Transverse colon (tissue), 4 donors: Measurements from ENCODE around the gene CCL22. TPM values are rescaled to one million over a fixed set of nuclear protein-coding genes. Genes with fewer than 3 reads are reported as not detected.
"Not testable (repeated sequence)": the region's sequence is repeated elsewhere in the genome, so short reads cannot be mapped to it uniquely, and the experiment has no call there.

ENCODE experiments used
- DNase-seq: peaks from one replicate; pipeline ENCODE4 v3.0.0-alpha.2; 2019
- H3K27ac ChIP-seq, 4 donors: fragments of 200-600 bp; sonication (generic); 2 replicates each; pipeline ENCODE4 v1.5.1; 2016 to 2018; ENCODE audit warnings: inconsistent platforms in 4 of 4
- H3K27me3 ChIP-seq: fragments of 200-600 bp; sonication (generic); 2 replicates; pipeline ENCODE4 v1.5.1; 2017; ENCODE audit warnings: inconsistent platforms
- H3K36me3 ChIP-seq, 4 donors: fragments of 200-600 bp; sonication (generic); 2 replicates each; pipeline ENCODE4 v1.5.1; 2017 to 2019; ENCODE audit warnings: inconsistent platforms in 4 of 4
- H3K4me1 ChIP-seq, 4 donors: fragments of 200-600 bp; sonication (generic); 2 replicates each; pipeline ENCODE4 v1.5.1; 2017 to 2020; ENCODE audit warnings: inconsistent platforms in 4 of 4
- H3K4me3 ChIP-seq, 4 donors: fragments of 200-600 bp; sonication (generic); 1 replicate in 1 of 4; 2 replicates in 3 of 4; pipeline versions ENCODE4 v1.5.1 to v1.6.1; 2017 to 2019; ENCODE audit warnings: inconsistent platforms in 4 of 4
- H3K9me3 ChIP-seq, 2 donors: fragments of 200-600 bp; sonication (generic); 2 replicates each; pipeline ENCODE4 v1.5.1; 2017 to 2019; ENCODE audit warnings: inconsistent platforms in 2 of 2
- CTCF ChIP-seq, 5 experiments: fragments of 200-600 bp in 3 of 5; fragments of 450-650 bp in 2 of 5; sonication (generic) in 3 of 5; IDR thresholded peaks; 1 replicate in 2 of 5; 2 replicates in 3 of 5; pipeline ENCODE4 v1.5.1; 2016 to 2017; ENCODE audit warnings: antibody characterized with exemption in 5 of 5, inconsistent platforms in 3 of 5, mild to moderate bottlenecking in 2 of 5, moderate library complexity in 1 of 5
- EP300 ChIP-seq: sonication (generic); formaldehyde crosslinking; IDR thresholded peaks from one replicate; pipeline ENCODE4 v1.6.1; 2017; ENCODE audit warnings: antibody characterized with exemption, low read depth
- POLR2A ChIP-seq: fragments of 450-650 bp; IDR thresholded peaks from one replicate; pipeline ENCODE4 v1.6.1; 2016; ENCODE audit warnings: antibody characterized with exemption, mild to moderate bottlenecking, moderate library complexity
- POLR2AphosphoS5 ChIP-seq, 3 donors: sonication (generic); formaldehyde crosslinking; IDR thresholded peaks; one replicate each; pipeline ENCODE4 v1.6.1; 2016; ENCODE audit warnings: antibody characterized with exemption in 3 of 3
- WGBS, 2 donors: methylation state at CpG; one replicate each; pipeline ENCODE4 v1.1.5; 2018; ENCODE audit warnings: low coverage in 1 of 2; 5-methylcytosine and 5-hydroxymethylcytosine counted together
- in situ Hi-C, 4 donors: fragments of 200-750 bp; cut with MboI; loops; one replicate each; pipeline versions ENCODE4 v1.15.0 to v1.15.1; 2017; ENCODE audit warnings: low sequenced_read_pairs in 3 of 4, low pct_ligation_motif_present in 1 of 4, low pct_unique_long_range_greater_than_20kb in 1 of 4
- intact Hi-C: fragments of 100-400 bp; cut with DNase I; formaldehyde crosslinking; loops from one replicate; pipeline ENCODE4 v1.15.1; 2023; ENCODE audit warnings: low total_unique reads
- total RNA-seq, 4 donors: library from RNA; depleted of rRNA; stranded (reverse); fragments of >200 nt; gene quantifications; one replicate each; pipeline ENCODE4 v1.1.0, GENCODE V29; 2016

CCL22 gene
- total RNA-seq, 4 donors from 2014 or later, result 0.64 TPM; not detected in 3

DNA sequence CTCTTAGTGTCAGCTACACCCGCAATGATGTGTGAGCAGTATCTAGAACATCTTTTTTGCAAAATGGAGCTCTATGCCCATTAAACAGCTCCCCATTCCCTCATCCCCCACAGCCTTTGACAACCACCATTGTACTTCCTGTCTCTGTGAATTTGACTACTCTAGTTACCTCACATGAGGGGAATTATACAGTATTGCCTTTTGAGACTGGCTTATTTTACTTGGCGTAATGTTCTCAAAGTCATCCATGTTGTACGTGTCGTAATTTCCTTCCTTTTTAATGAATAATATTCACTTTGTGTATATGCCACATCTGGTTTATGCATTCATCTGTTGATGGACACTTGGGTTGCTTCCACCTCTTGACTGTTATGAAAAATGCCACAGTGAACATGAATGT lies 23.2 kb upstream of the CCL22 start:
- Histone ChIP-seq H3K27ac (no peak overlapping the region), H3K9me3 (no peaks in the 10 kb centered on the region), H3K4me3 (no peak overlapping the region), H3K36me3 (no peaks in the 10 kb centered on the region), H3K4me1 (peaks cover 0 to under 1% (median 0%) of the 10 kb centered on the region in 4 donors), H3K27me3 (no peaks in the 10 kb centered on the region)
- intact Hi-C loops (no loop called here), in situ Hi-C loops (no loop called here)
- no peak for DNase-seq
- 87 to 89% methylated on average over 3 to 4 of the region's 4 CpGs for WGBS, 2 donors
- TF ChIP-seq EP300 (no peak), CTCF (IDR thresholded peaks at IDR 0.05) (no peak), POLR2A (no peak), POLR2AphosphoS5 (IDR thresholded peaks at IDR 0.05) (no peak)

DNA sequence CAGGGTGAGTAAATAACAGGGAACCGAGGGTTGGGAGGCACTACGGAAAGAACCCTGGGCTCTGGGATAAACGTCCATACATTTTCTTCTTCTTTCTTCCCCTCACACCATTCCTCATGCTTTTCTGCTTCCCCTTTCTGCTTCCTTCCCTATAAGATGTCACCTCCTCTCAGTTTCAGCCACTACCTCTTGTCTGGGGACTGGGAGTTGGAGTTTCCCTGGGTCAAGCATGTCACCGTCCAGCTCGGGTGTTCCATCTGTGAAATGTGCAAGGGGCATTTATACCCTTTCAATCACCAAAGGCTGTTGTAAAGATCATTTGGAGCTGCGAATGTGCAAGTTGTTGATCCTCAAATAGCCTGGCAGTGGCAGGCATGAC lies 17.5 kb upstream of the CCL22 start:
- H3K36me3 ChIP-seq, result no peaks in the 10 kb centered on the region
- intact Hi-C loops, result no loop called here
- DNase-seq, result no peak
- no peaks in the 10 kb centered on the region for H3K27me3 ChIP-seq
- H3K9me3 ChIP-seq, result no peaks in the 10 kb centered on the region
- 61 to 71% methylated on average over 6 of the region's 6 CpGs for WGBS, 2 donors
- in situ Hi-C loops, result no loop called here
- no peak overlapping the region for H3K4me3 ChIP-seq
- peaks cover 9 to 22% (median 12%) of the 10 kb centered on the region in 4 donors for H3K4me1 ChIP-seq
- peak overlapping the region in 2 of 4 donors; percentile 15 to 48 for H3K27ac ChIP-seq
- TF ChIP-seq POLR2A (no peak), POLR2AphosphoS5 (IDR thresholded peaks at IDR 0.05) (no peak), EP300 (no peak), CTCF (IDR thresholded peaks at IDR 0.05) (no peak)

DNA sequence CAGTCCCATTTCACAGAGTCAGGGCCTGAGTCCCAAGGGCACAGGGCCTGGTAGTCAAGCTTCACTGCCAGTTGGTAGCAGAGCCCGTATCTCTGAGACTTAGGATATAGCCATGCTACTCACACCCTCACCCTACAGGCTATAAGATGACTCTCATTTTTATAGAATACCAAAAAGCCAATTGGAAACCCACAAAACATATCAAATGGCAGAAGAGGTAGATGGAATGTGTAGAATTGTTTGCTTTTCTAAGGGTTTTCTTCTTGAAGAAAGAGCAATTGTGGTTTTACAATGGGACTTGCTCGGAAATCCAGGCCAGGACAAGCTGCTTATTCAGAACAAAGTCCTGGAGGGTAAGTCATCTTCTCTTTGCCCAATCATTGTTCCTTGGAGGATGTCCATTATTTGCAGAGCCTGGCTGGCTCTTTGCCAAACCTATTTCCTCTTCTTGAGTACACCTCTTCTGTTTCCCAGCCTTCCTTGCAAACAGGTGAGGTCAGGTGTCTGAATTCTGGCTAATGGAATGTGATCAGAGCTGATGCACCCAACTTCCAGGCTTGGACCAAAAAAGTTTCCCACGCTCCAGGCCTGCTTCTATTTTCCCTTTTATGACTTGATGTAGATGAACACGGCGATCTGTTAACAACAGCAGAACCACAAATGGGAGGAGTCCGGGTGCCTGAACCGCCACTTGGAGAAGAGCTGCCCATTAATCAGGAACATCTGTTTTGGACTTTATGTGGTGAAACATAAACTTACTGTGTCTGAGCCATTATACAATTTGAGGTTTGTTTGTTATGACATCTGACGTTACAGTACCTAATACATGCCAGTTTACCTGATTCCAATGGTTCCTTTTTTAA lies 16.9 kb upstream of the CCL22 start:
- intact Hi-C loops, result no loop called here
- Histone ChIP-seq H3K36me3 (no peaks in the 10 kb centered on the region), H3K27me3 (no peaks in the 10 kb centered on the region), H3K27ac (peak overlapping the region in 2 of 4 donors; percentile 15 to 48), H3K4me3 (no peak overlapping the region), H3K4me1 (peaks cover 9 to 22% (median 12%) of the 10 kb centered on the region in 4 donors), H3K9me3 (no peaks in the 10 kb centered on the region)
- DNase-seq, result peak; percentile 73
- 36 to 45% methylated on average over 7 to 8 of the region's 8 CpGs for WGBS, 2 donors
- in situ Hi-C loops, result no loop called here
- TF ChIP-seq EP300, result no peak
- TF ChIP-seq CTCF (IDR thresholded peaks at IDR 0.05), result no peak
- TF ChIP-seq POLR2AphosphoS5 (IDR thresholded peaks at IDR 0.05), result peak in 1 of 3 donors; percentile 9
- TF ChIP-seq POLR2A, result no peak

- H3K36me3 ChIP-seq, DNase-seq, H3K27ac ChIP-seq, H3K4me3 ChIP-seq, H3K27me3 ChIP-seq, in situ Hi-C loops, intact Hi-C loops, H3K9me3 ChIP-seq: not testable (repeated sequence)
- 88 to 93% methylated on average over 8 to 9 of the region's 9 CpGs for WGBS, 2 donors
- H3K4me1 ChIP-seq, result peaks cover 9 to 22% (median 12%) of the 10 kb centered on the region in 4 donors
These were observed 16.0 kb upstream of the CCL22 start for GRCh38 chr16:57342606-57343005.
